HepG2 (cell line): Measurements from ENCODE around the gene C10orf90. TPM values are rescaled to one million over a fixed set of nuclear protein-coding genes. Genes with fewer than 3 reads are reported as not detected.

Source experiments
- ATAC-seq: fragments of 200-7000 bp; cut with Tn5 transposase; 3 replicates; pipeline ENCODE4 v1.9.1; 2020; ENCODE audit warnings: mild to moderate bottlenecking, moderate library complexity
- BruUV-seq: library from RNA; stranded (reverse); fragments of 400-500 nt; replicated peaks from 2 replicates; lab custom pipeline; 2021; lab: Mats Ljungman, UMichigan
- CTCF ChIA-PET: fragments of 300-600 bp; formaldehyde crosslinking; extraction: SDS; loops from one replicate; lab custom pipeline; 2021; ENCODE audit warnings: low total read pairs, inconsistent platforms, low intra/inter-chr PET ratio; lab: Yijun Ruan, JAX
- POLR2A ChIA-PET: fragments of 350-600 bp; sonication (Branson Sonifier 250); formaldehyde crosslinking; loops from one replicate; lab custom pipeline; 2020; ENCODE audit warnings: antibody characterized with exemption, inconsistent platforms; lab: Yijun Ruan, JAX
- DNase-seq: peaks from one replicate; pipeline ENCODE4 v3.0.0-alpha.2; 2015; ENCODE audit warnings: low spot score
- FAIRE-seq: peaks from 3 replicates; lab custom pipeline; 2011; peaks lifted over from hg19 to GRCh38; lab: Jason Lieb, UNC
- H2AFZ ChIP-seq: one replicate; pipeline ENCODE4 v1.6.1; 2011; ENCODE audit warnings: low read length, inconsistent platforms
- H3K27ac ChIP-seq: fragments of 300-600 bp; 3 replicates; pipeline ENCODE4 v1.8.0; 2011; ENCODE audit warnings: mixed run types, mild to moderate bottlenecking, mixed read lengths, low read length, inconsistent platforms; ENCODE audit not compliant: insufficient read depth; ENCODE audit errors: extremely low read length
- H3K27me3 ChIP-seq, 2 experiments: fragments of 200-600 bp in 1 of 2; 2 replicates in 1 of 2; 3 replicates in 1 of 2; pipeline versions ENCODE4 v1.6.0 to v1.8.0; 2011; ENCODE audit warnings: low read length in 2 of 2, mild to moderate bottlenecking in 2 of 2, moderate library complexity in 2 of 2, inconsistent platforms in 1 of 2; ENCODE audit not compliant: insufficient read depth in 2 of 2, control insufficient read depth in 1 of 2
- H3K36me3 ChIP-seq, 2 experiments: fragments of 200-600 bp in 1 of 2; replicated peaks in 1 of 2; 2 replicates in 1 of 2; 3 replicates in 1 of 2; pipeline versions ENCODE4 v1.5.1 to v1.8.0; 2011; ENCODE audit warnings: low read length in 2 of 2, inconsistent platforms in 1 of 2; ENCODE audit not compliant: insufficient read depth in 2 of 2, control insufficient read depth in 1 of 2
- H3K4me1 ChIP-seq: 2 replicates; pipeline ENCODE4 v1.5.1; 2012; ENCODE audit warnings: low read length, inconsistent platforms; ENCODE audit not compliant: insufficient read depth
- H3K4me2 ChIP-seq: 2 replicates; pipeline ENCODE4 v1.6.0; 2011; ENCODE audit warnings: low read depth, low read length, inconsistent platforms
- H3K4me3 ChIP-seq, 3 experiments: fragments of 200-600 bp in 1 of 3; sonication (generic), shearing (Covaris generic) in 1 of 3; replicated peaks in 1 of 3; 2 replicates each; pipeline ENCODE4 v1.5.1; 2011 to 2016; ENCODE audit warnings: low read length in 3 of 3, inconsistent platforms in 2 of 3, low read depth in 2 of 3, mild to moderate bottlenecking in 2 of 3, control low read depth in 1 of 3, mixed read lengths in 1 of 3; ENCODE audit not compliant: insufficient read depth in 1 of 3
- H3K79me2 ChIP-seq: one replicate; pipeline ENCODE4 v1.6.1; 2011; ENCODE audit warnings: low read length, inconsistent platforms; ENCODE audit not compliant: insufficient read depth
- H3K9ac ChIP-seq: 2 replicates; pipeline ENCODE4 v1.6.0; 2011; ENCODE audit warnings: mild to moderate bottlenecking, low read depth, low read length, inconsistent platforms; ENCODE audit not compliant: insufficient read depth
- H3K9me3 ChIP-seq: 2 replicates; pipeline ENCODE4 v1.5.1; 2012; ENCODE audit warnings: mild to moderate bottlenecking, low read length
- H4K20me1 ChIP-seq: 2 replicates; pipeline ENCODE4 v1.6.0; 2011; ENCODE audit warnings: inconsistent platforms, mild to moderate bottlenecking, low read length, moderate library complexity; ENCODE audit not compliant: insufficient read depth
- FOSL1 ChIP-seq: sonication (generic); formaldehyde crosslinking; IDR thresholded peaks from 2 replicates; pipeline ENCODE4 v1.9.0; 2021; ENCODE audit warnings: missing genetic modification reagents, borderline replicate concordance
- HNRNPH1 ChIP-seq: fragments of 200-400 bp; formaldehyde crosslinking; optimal IDR thresholded peaks from 2 replicates; pipeline ENCODE3; 2017; ENCODE audit warnings: mild to moderate bottlenecking, low read depth, low read length
- HNRNPUL1 ChIP-seq: fragments of 200-400 bp; formaldehyde crosslinking; IDR thresholded peaks from 2 replicates; pipeline ENCODE4 v1.6.1; 2017; ENCODE audit warnings: low read depth, mild to moderate bottlenecking, low read length, moderate library complexity
- MED1 ChIP-seq: sonication (generic); formaldehyde crosslinking; IDR thresholded peaks from 2 replicates; pipeline ENCODE4 v1.4.0; 2020; ENCODE audit warnings: missing genetic modification reagents
- PITX1 ChIP-seq: sonication (generic); formaldehyde crosslinking; IDR thresholded peaks from 2 replicates; pipeline ENCODE4 v1.5.1; 2020; ENCODE audit warnings: mild to moderate bottlenecking, missing genetic modification reagents
- SATB2 ChIP-seq: sonication (generic); formaldehyde crosslinking; IDR thresholded peaks from 2 replicates; pipeline ENCODE4 v1.5.0; 2020; ENCODE audit warnings: missing genetic modification reagents
- ZNF253 ChIP-seq: sonication (generic); formaldehyde crosslinking; IDR thresholded peaks from 2 replicates; pipeline ENCODE4 v1.8.0; 2022; ENCODE audit warnings: mild to moderate bottlenecking, missing genetic modification reagents, borderline replicate concordance
- ZNF550 ChIP-seq: sonication (generic); formaldehyde crosslinking; IDR thresholded peaks from 2 replicates; pipeline ENCODE4 v1.4.0; 2020; ENCODE audit warnings: mild to moderate bottlenecking, missing genetic modification reagents, borderline replicate concordance
- ZNF768 ChIP-seq: sonication (generic); formaldehyde crosslinking; IDR thresholded peaks from 2 replicates; pipeline ENCODE4 v1.4.0; 2020; ENCODE audit warnings: missing genetic modification reagents
- WGBS: methylation state at CpG from one replicate; pipeline ENCODE4 v1.1.6; 2017; ENCODE audit warnings: low lambda C conversion rate; 5-methylcytosine and 5-hydroxymethylcytosine counted together
- in situ Hi-C: cut with HindIII; loops from 2 replicates; pipeline ENCODE4 v1.10.0; 2017; ENCODE audit warnings: low pct_unique_long_range_greater_than_20kb; ENCODE audit not compliant: extremely low pct_ligation_motif_present
- intact Hi-C: fragments of 100-400 bp; cut with micrococcal nuclease; formaldehyde crosslinking; loops from one replicate; pipeline ENCODE4 v1.10.0; 2022; ENCODE audit not compliant: unreplicated experiment
- polyA plus RNA-seq, 8 experiments: library from polyadenylated mRNA; depleted of rRNA in 3 of 8; stranded (reverse) in 7 of 8; unstranded in 1 of 8; fragments of >200 nt; fragmentation: Illumina TruSeq in 4 of 8; extraction: Trizol in 4 of 8; gene quantifications; 2 replicates each; pipeline versions ENCODE4 v1.2.1 to v1.2.3, GENCODE V29; 2011 to 2016; ENCODE audit warnings: low read depth in 4 of 8, missing spikeins in 1 of 8, mixed read lengths in 1 of 8; ENCODE audit not compliant: insufficient read depth in 1 of 8
- total RNA-seq, 5 experiments: library from RNA; depleted of rRNA; stranded (reverse); fragments of >200 nt; fragmentation: Illumina TruSeq; extraction: Trizol; gene quantifications; 2 replicates each; pipeline ENCODE4 v1.2.3, GENCODE V29; 2016; ENCODE audit warnings: low read depth in 1 of 5

The C10orf90 gene
- total and polyA plus RNA-seq, 2 of the 13 experiments (the other 11 are each of a cell fraction or from before 2014, with no cell fraction given) = not detected

DNA sequence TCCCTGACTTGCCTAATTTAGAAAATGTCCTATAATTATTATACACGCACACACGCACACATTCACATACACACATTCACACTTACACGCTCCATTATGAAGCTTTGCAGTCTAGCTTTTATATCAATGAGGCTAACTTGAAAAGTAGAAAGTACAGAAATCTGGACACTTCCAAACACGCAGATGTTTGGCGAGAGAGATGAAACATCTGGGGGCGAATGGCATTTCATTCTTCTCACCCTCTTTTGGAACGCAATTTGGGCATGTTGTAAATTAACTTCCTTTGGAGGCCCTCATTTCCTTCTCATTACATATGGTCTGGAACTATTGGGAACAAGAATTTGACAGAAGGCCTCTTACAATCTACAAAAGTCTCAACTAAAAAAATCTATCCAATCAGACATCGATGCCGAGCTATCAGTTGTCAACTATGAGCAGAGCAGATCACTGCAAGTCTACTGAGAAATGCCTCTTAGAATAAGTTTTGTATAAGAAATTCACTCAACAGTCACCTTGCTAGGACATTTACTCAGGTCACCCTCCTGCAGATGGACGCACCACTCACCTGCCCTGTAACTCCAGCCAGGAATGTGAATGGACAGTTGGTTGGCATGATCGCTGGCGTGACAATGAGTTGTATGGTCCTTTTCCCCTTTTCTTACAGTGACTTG is 167.0 kb downstream of the C10orf90 start (continued):
- no peak for TF ChIP-seq ZNF550

DNA sequence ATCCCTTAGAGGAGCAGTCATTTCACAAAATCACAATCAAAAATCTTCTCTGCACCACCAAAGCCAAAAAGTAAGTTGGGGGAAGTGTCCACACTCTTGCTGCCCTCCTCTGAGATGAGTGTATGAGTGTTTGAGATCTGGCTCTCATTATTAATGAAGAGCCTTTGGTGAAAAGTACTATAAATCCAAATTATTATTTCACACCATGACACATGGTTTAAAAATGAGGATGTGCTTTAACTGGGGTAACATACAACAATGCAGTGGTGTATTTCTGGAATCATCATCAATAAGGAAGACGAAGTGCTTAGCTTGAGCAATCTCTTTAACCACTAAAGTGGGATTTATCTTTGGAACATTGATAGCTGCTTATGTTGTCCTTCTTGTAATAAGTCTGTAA is 168.1 kb downstream of the C10orf90 start:
- ChIA-PET CTCF (no interaction called here), POLR2A (no interaction called here)
- Histone ChIP-seq H3K36me3 (no peaks in the 10 kb centered on the region), H3K4me3 (no peak overlapping the region), H3K4me2 (no peak overlapping the region), H4K20me1 (no peaks in the 10 kb centered on the region), H3K27ac (no peak overlapping the region), H3K4me1 (no peaks in the 10 kb centered on the region), H3K9me3 (no peaks in the 10 kb centered on the region), H3K9ac (no peak overlapping the region), H3K79me2 (no peaks in the 10 kb centered on the region), H3K27me3 (peaks cover 2 to 3% of the 10 kb centered on the region in 2 experiments; a peak in 2 of 5 replicates), H2AFZ (no peak overlapping the region)
- no peak for FAIRE-seq
- no peak for TF ChIP-seq ZNF768 (CRISPR knock-in tag)
- TF ChIP-seq PITX1 (CRISPR knock-in tag) = no peak
- TF ChIP-seq HNRNPUL1 = no peak
- in situ Hi-C loops (loop anchor here (5.0 kb wide), 1 partner anchor 510 kb away; no protein-coding TSS in a partner anchor), intact Hi-C loops (no loop called here)
- WGBS = 6% methylated on average over 1 of the region's 1 CpG
- no peak for ATAC-seq
- BruUV-seq = no TSS peak
- no peak for DNase-seq

DNA sequence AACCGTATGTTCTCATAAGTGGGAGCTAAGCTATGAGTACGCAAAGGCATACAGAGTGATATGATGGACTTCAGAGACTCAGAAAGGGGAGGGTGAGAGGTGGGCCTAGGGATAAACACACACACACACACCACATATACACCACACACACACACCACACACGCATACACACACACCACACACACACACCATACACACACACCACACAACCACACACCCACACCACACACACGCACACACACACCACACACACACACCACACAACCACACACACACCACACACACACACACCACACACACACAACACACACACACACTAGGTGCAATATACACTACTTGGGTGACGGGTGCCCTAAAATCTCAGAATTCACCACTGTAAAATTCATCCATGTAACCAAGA is 168.7 kb downstream of the C10orf90 start:
- no TSS peak for BruUV-seq
- H3K4me2 ChIP-seq = no peak overlapping the region
- FAIRE-seq = peak; percentile 51
- no peaks in the 10 kb centered on the region for H3K79me2 ChIP-seq
- no peaks in the 10 kb centered on the region for H4K20me1 ChIP-seq
- in situ Hi-C loops (loop anchor here (5.0 kb wide), 1 partner anchor 510 kb away; no protein-coding TSS in a partner anchor), intact Hi-C loops (no loop called here)
- H3K9ac ChIP-seq = no peak overlapping the region
- no peaks in the 10 kb centered on the region for H3K36me3 ChIP-seq
- no peaks in the 10 kb centered on the region for H3K4me1 ChIP-seq
- no peak overlapping the region for H3K27ac ChIP-seq
- WGBS = 46% methylated on average over 5 of the region's 5 CpGs
- ATAC-seq = no peak
- ChIA-PET CTCF (no interaction called here), POLR2A (no interaction called here)
- H3K4me3 ChIP-seq = no peak overlapping the region
- peaks cover 2 to 3% of the 10 kb centered on the region in 2 experiments; a peak in 2 of 5 replicates for H3K27me3 ChIP-seq
- no peaks in the 10 kb centered on the region for H3K9me3 ChIP-seq
- TF ChIP-seq ZNF253 (CRISPR knock-in tag) (no peak), SATB2 (CRISPR knock-in tag) (no peak), MED1 (CRISPR knock-in tag) (no peak), FOSL1 (CRISPR knock-in tag) (no peak), HNRNPH1 (no peak)
- no peak for DNase-seq
- H2AFZ ChIP-seq = no peak overlapping the region
